GM12878 (cell line): ENCODE results near the gene PJA2. TPM values are rescaled to one million over a fixed set of nuclear protein-coding genes. Genes with fewer than 3 reads are reported as not detected.

Experiments
- ATAC-seq: fragments of 200-7000 bp; cut with Tn5 transposase; 3 replicates; pipeline ENCODE4 v1.9.1; 2020; ENCODE audit warnings: mild to moderate bottlenecking, moderate library complexity
- BruUV-seq: library from RNA; stranded (reverse); fragments of 400-500 nt; replicated peaks from 2 replicates; lab custom pipeline; 2021; lab: Mats Ljungman, UMichigan
- CTCF ChIA-PET: fragments of 300-600 bp; sonication (Branson Sonifier 250); formaldehyde crosslinking; extraction: SDS; loops from one replicate; lab custom pipeline; 2021; ENCODE audit warnings: inconsistent platforms; lab: Yijun Ruan, JAX
- POLR2A ChIA-PET: fragments of 350-600 bp; formaldehyde crosslinking; extraction: SDS; loops from one replicate; lab custom pipeline; 2021; ENCODE audit warnings: inconsistent platforms; lab: Charles Lee
- RAD21 ChIA-PET: fragments of 300-600 bp; sonication (Branson Sonifier 250); formaldehyde crosslinking; loops from one replicate; lab custom pipeline; 2023; ENCODE audit warnings: antibody characterized with exemption; ENCODE audit not compliant: unreplicated experiment; lab: Charles Lee
- SMC1A ChIA-PET: fragments of 300-600 bp; sonication (Branson Sonifier 250); formaldehyde crosslinking; loops from one replicate; lab custom pipeline; 2023; ENCODE audit not compliant: unreplicated experiment, uncharacterized antibody; lab: Charles Lee
- DNase-seq: peaks from one replicate; pipeline ENCODE4 v3.0.0-alpha.2; 2011; ENCODE audit warnings: low read depth, low spot score
- FAIRE-seq: peaks from 3 replicates; lab custom pipeline; 2011; peaks lifted over from hg19 to GRCh38; lab: Jason Lieb, UNC
- H2AFZ ChIP-seq: 2 replicates; pipeline ENCODE4 v1.6.0; 2011; ENCODE audit warnings: low read depth, low read length, control low read depth; ENCODE audit not compliant: control insufficient read depth
- H3K27ac ChIP-seq: 2 replicates; pipeline ENCODE4 v1.5.1; 2011; ENCODE audit warnings: control low read depth; ENCODE audit not compliant: control insufficient read depth, insufficient read depth
- H3K27me3 ChIP-seq, 2 experiments: replicated peaks in 1 of 2; 2 replicates each; pipeline versions ENCODE4 v1.6.0 to v1.6.1; 2011; ENCODE audit warnings: low read length in 1 of 2; ENCODE audit not compliant: control insufficient read depth in 2 of 2, insufficient read depth in 2 of 2
- H3K36me3 ChIP-seq, 2 experiments: 2 replicates each; pipeline ENCODE4 v1.5.1; 2011; ENCODE audit warnings: low read length in 1 of 2; ENCODE audit not compliant: control insufficient read depth in 2 of 2, insufficient read depth in 2 of 2
- H3K4me1 ChIP-seq: 2 replicates; pipeline ENCODE4 v1.6.1; 2011; ENCODE audit warnings: mild to moderate bottlenecking, low read length, moderate library complexity, mixed read lengths; ENCODE audit not compliant: control insufficient read depth, insufficient read depth
- H3K4me2 ChIP-seq: 2 replicates; pipeline ENCODE4 v1.6.0; 2011; ENCODE audit warnings: control low read depth; ENCODE audit not compliant: control insufficient read depth, insufficient read depth
- H3K4me3 ChIP-seq: fragments of 200-600 bp; sonication (generic); 2 replicates; pipeline ENCODE4 v1.5.1; 2016
- H3K79me2 ChIP-seq: 2 replicates; pipeline ENCODE4 v1.6.0; 2011; ENCODE audit warnings: low read length; ENCODE audit not compliant: control insufficient read depth, insufficient read depth
- H3K9ac ChIP-seq: 2 replicates; pipeline ENCODE4 v1.8.0; 2011; ENCODE audit warnings: low read length, control low read depth, mixed read lengths; ENCODE audit not compliant: control insufficient read depth, insufficient read depth
- H3K9me3 ChIP-seq: replicated peaks from 3 replicates; pipeline ENCODE4 v1.5.1; 2011; ENCODE audit warnings: mild to moderate bottlenecking, low read length; ENCODE audit not compliant: control insufficient read depth, insufficient read depth
- H4K20me1 ChIP-seq: 2 replicates; pipeline ENCODE4 v1.6.0; 2011; ENCODE audit not compliant: control insufficient read depth, insufficient read depth
- ATF7 ChIP-seq: fragments of 450-650 bp; IDR thresholded peaks from 2 replicates; pipeline ENCODE4 v1.6.1; 2016; ENCODE audit warnings: low read depth, mild to moderate bottlenecking
- CBFB ChIP-seq: IDR thresholded peaks from 2 replicates; pipeline ENCODE4 v1.6.1; 2016; ENCODE audit warnings: antibody characterized with exemption, low read depth
- CREB1 ChIP-seq: IDR thresholded peaks from 2 replicates; pipeline ENCODE4 v1.6.1; 2012; ENCODE audit warnings: low read depth, mild to moderate bottlenecking, inconsistent platforms
- GATAD2B ChIP-seq: fragments of 450-650 bp; conservative IDR thresholded peaks from 2 replicates; pipeline ENCODE4 v1.6.1; 2017; ENCODE audit warnings: low read depth, mild to moderate bottlenecking, moderate library complexity
- LARP7 ChIP-seq: fragments of 450-650 bp; IDR thresholded peaks from 2 replicates; pipeline ENCODE4 v1.6.1; 2017; ENCODE audit warnings: mild to moderate bottlenecking
- MYC ChIP-seq: IDR thresholded peaks from 2 replicates; pipeline ENCODE4 v1.6.1; 2011; ENCODE audit warnings: mild to moderate bottlenecking, low read length, moderate library complexity, inconsistent platforms; ENCODE audit not compliant: insufficient read depth, insufficient replicate concordance, insufficient read length, severe bottlenecking
- NRF1 ChIP-seq: conservative IDR thresholded peaks from 2 replicates; pipeline ENCODE4 v1.6.1; 2011; ENCODE audit warnings: mild to moderate bottlenecking, low read depth, low read length, improper control_type of control experiment
- RAD51 ChIP-seq: fragments of 450-650 bp; IDR thresholded peaks from 2 replicates; pipeline ENCODE4 v1.6.1; 2016; ENCODE audit warnings: moderate library complexity, mild to moderate bottlenecking, inconsistent platforms
- RB1 ChIP-seq: fragments of 450-650 bp; formaldehyde crosslinking; IDR thresholded peaks from 2 replicates; pipeline ENCODE4 v1.6.1; 2017; ENCODE audit warnings: mild to moderate bottlenecking, borderline replicate concordance
- TAF1 ChIP-seq: IDR thresholded peaks from 2 replicates; pipeline ENCODE4 v1.6.1; 2011; ENCODE audit warnings: mild to moderate bottlenecking, low read depth, low read length, borderline replicate concordance
- WGBS: methylation state at CpG from one replicate; pipeline ENCODE4 v1.1.6; 2016; ENCODE audit warnings: low lambda C conversion rate; ENCODE audit not compliant: insufficient replicate concordance, insufficient coverage; ENCODE audit errors: missing lambda C conversion rate; 5-methylcytosine and 5-hydroxymethylcytosine counted together
- in situ Hi-C: fragments of 300-500 bp; cut with MboI; formaldehyde crosslinking; loops from 9 replicates; pipeline ENCODE4 v1.14.3; 2018; ENCODE audit warnings: mixed read lengths
- intact Hi-C: fragments of 100-400 bp; cut with micrococcal nuclease; formaldehyde crosslinking; loops from one replicate; pipeline ENCODE4 v1.14.2; 2022; ENCODE audit not compliant: unreplicated experiment
- polyA plus RNA-seq, 11 experiments: library from polyadenylated mRNA; depleted of rRNA in 4 of 11; unstranded in 6 of 11; stranded (reverse) in 5 of 11; fragments of >200 nt; fragmentation: Nextera tagmentation in 4 of 11; fragmentation: Illumina TruSeq in 1 of 11; extraction: Ambion mirVana in 4 of 11; extraction: Trizol in 1 of 11; gene quantifications; 1 replicate in 1 of 11; 2 replicates in 10 of 11; pipeline versions ENCODE4 v1.2.1 to v1.2.3, GENCODE V29; 2011 to 2016; ENCODE audit warnings: inconsistent platforms in 2 of 11, missing spikeins in 2 of 11, low read depth in 1 of 11
- total RNA-seq, 4 experiments: library from RNA; depleted of rRNA in 3 of 4; stranded (reverse); fragments of >200 nt in 3 of 4; fragmentation: Illumina TruSeq in 1 of 4; extraction: Trizol in 1 of 4; gene quantifications; 2 replicates each; pipeline versions ENCODE4 v1.2.1 to v1.2.3, GENCODE V29; 2013 to 2021
- TF ChIP-seq, protein P1 (sequence below): fragments of 450-650 bp; IDR thresholded peaks from 2 replicates; pipeline ENCODE4 v1.6.1; 2017; ENCODE audit warnings: borderline replicate concordance
- TF ChIP-seq, protein P2 (sequence below): IDR thresholded peaks from 2 replicates; pipeline ENCODE4 v1.6.1; 2012; ENCODE audit warnings: mild to moderate bottlenecking, low read depth, low read length
- TF ChIP-seq, protein P3 (sequence below): IDR thresholded peaks from 2 replicates; pipeline ENCODE4 v1.6.1; 2012; ENCODE audit warnings: low read depth, low read length, improper control_type of control experiment

PJA2 gene
- total and polyA plus RNA-seq, 10 of the 15 experiments (the other 5 are each of a cell fraction or from before 2014, with no cell fraction given), result 27.8 to 93.4 (median 47.8) TPM

DNA sequence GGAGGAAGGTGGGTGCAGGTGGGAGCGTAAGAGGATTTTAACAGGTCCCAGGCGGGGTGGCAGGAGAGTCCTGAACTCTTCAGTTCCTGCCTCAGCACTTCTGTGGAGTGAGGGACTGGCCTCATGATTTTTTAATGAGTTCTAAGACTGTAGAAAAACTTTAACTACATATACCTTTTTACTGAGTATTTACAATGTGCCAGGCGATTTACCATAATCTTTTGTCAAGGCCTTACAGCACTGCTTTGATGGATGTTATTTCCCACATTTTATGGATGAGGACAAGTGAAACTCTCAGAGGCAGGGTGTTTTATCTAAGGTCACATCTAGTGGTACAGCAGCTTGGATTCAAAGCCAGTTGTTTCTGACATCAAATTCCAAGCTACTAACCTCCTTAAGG lies 99.5 kb downstream of the PJA2 start:
- RAD21 ChIA-PET, result interaction anchor here (0.5 kb wide), 1 partner anchor 95 kb away, joined by 3 read pairs; no protein-coding TSS in a partner anchor
- in situ Hi-C loops, result no loop called here
- POLR2A ChIA-PET, result no interaction called here

More for the DNA sequence above, 99.5 kb downstream of the PJA2 start:
- H3K36me3 ChIP-seq, result no peaks in the 10 kb centered on the region
- no peaks in the 10 kb centered on the region for H3K79me2 ChIP-seq
- H2AFZ ChIP-seq, result no peak overlapping the region
- H3K27me3 ChIP-seq, result no peaks in the 10 kb centered on the region
- no peaks in the 10 kb centered on the region for H3K9me3 ChIP-seq
- intact Hi-C loops, result no loop called here
- DNase-seq, result no peak
- H4K20me1 ChIP-seq, result no peaks in the 10 kb centered on the region
- no peaks in the 10 kb centered on the region for H3K4me1 ChIP-seq
- no peak for ATAC-seq
- no peak overlapping the region for H3K9ac ChIP-seq
- CTCF ChIA-PET, result no interaction called here
- no peak overlapping the region for H3K4me3 ChIP-seq
- SMC1A ChIA-PET, result interaction anchor here (0.6 kb wide), 1 partner anchor 807 kb away, joined by 3 read pairs; no protein-coding TSS in a partner anchor
- BruUV-seq, result no TSS peak
- TF ChIP-seq TAF1, result no peak
- TF ChIP-seq ATF7, result no peak
- no peak for TF ChIP-seq NRF1
- no peak for TF ChIP-seq MYC
- TF ChIP-seq, protein P1, sequence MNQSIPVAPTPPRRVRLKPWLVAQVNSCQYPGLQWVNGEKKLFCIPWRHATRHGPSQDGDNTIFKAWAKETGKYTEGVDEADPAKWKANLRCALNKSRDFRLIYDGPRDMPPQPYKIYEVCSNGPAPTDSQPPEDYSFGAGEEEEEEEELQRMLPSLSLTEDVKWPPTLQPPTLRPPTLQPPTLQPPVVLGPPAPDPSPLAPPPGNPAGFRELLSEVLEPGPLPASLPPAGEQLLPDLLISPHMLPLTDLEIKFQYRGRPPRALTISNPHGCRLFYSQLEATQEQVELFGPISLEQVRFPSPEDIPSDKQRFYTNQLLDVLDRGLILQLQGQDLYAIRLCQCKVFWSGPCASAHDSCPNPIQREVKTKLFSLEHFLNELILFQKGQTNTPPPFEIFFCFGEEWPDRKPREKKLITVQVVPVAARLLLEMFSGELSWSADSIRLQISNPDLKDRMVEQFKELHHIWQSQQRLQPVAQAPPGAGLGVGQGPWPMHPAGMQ, result no peak
- no peak for TF ChIP-seq GATAD2B
- no peak for TF ChIP-seq RB1
- no peak for TF ChIP-seq LARP7
- TF ChIP-seq, protein P2, sequence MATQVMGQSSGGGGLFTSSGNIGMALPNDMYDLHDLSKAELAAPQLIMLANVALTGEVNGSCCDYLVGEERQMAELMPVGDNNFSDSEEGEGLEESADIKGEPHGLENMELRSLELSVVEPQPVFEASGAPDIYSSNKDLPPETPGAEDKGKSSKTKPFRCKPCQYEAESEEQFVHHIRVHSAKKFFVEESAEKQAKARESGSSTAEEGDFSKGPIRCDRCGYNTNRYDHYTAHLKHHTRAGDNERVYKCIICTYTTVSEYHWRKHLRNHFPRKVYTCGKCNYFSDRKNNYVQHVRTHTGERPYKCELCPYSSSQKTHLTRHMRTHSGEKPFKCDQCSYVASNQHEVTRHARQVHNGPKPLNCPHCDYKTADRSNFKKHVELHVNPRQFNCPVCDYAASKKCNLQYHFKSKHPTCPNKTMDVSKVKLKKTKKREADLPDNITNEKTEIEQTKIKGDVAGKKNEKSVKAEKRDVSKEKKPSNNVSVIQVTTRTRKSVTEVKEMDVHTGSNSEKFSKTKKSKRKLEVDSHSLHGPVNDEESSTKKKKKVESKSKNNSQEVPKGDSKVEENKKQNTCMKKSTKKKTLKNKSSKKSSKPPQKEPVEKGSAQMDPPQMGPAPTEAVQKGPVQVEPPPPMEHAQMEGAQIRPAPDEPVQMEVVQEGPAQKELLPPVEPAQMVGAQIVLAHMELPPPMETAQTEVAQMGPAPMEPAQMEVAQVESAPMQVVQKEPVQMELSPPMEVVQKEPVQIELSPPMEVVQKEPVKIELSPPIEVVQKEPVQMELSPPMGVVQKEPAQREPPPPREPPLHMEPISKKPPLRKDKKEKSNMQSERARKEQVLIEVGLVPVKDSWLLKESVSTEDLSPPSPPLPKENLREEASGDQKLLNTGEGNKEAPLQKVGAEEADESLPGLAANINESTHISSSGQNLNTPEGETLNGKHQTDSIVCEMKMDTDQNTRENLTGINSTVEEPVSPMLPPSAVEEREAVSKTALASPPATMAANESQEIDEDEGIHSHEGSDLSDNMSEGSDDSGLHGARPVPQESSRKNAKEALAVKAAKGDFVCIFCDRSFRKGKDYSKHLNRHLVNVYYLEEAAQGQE, result no peak
- no peak for TF ChIP-seq CREB1
- no peak for TF ChIP-seq RAD51
- TF ChIP-seq, protein P3, sequence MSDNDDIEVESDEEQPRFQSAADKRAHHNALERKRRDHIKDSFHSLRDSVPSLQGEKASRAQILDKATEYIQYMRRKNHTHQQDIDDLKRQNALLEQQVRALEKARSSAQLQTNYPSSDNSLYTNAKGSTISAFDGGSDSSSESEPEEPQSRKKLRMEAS, result no peak
- TF ChIP-seq CBFB, result no peak
- WGBS, result 47% methylated on average over 3 of the region's 3 CpGs
- H3K27ac ChIP-seq, result no peak overlapping the region
- no peak for FAIRE-seq
- H3K4me2 ChIP-seq, result no peak overlapping the region
